HG02870 (cell line): ENCODE measurements around the gene TMED1.
"Not testable (repeated sequence)": the region's sequence is repeated elsewhere in the genome, so short reads cannot be mapped to it uniquely, and the experiment has no call there.

Experiments used
- ATAC-seq: cut with Tn5 transposase; IDR thresholded peaks from one replicate; pipeline ENCODE4 v1.9.1; 2021; ENCODE audit warnings: mild to moderate bottlenecking, moderate library complexity; ENCODE audit not compliant: unreplicated experiment

The TMED1 gene

DNA sequence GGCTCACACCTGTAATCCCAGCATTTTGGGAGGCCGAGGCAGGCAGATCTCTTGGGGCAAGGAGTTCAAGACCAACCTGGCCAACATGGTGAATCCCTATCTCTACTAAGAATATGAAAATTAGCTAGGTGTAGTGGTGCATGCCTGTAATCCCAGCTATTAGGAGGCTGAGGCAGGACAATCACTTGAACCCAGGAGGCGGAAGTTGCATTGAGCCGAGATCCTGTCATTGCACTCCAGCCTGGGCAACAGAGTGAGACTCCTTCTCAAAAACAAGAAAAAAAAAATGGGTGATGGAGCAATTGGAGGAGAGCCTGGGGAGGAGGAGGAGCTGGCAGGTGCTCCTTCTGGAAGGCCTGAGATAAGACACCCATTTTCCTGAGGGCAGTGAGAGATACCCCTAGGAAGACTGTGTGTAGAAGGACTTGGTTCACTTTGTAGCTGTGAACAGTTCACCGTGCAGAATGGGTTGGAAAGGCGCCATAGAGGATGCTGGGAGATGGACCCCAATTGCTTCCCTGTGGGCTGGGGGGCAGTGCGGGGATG lies 26.6 kb upstream of the TMED1 start:
- no peak for ATAC-seq

DNA sequence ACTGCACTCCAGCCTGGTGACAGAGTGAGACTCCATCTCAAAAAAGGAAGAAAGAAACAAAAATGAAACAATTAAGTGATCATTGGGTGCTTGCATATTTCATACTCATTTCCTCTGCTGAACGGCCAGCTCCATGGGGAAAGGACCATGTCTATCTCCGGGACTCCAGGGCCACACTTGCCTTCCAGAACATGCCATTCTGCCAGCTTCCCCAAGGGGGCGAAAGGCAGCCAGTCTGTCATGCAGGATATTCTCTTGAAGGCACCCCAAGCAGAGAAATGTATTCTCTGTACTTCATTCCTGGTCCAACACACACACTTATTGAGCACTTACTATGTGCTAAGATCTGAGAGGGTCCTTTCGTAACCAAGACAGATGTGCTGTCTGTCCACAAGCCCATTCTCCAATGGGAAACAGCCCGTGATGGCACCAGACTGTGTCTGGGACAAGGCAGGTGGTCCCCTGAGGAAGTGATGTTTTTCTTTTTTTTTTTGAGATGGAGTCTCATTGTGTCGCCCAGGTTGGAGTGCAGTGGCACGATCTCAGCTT lies 25.2 kb upstream of the TMED1 start:
- no peak for ATAC-seq

DNA sequence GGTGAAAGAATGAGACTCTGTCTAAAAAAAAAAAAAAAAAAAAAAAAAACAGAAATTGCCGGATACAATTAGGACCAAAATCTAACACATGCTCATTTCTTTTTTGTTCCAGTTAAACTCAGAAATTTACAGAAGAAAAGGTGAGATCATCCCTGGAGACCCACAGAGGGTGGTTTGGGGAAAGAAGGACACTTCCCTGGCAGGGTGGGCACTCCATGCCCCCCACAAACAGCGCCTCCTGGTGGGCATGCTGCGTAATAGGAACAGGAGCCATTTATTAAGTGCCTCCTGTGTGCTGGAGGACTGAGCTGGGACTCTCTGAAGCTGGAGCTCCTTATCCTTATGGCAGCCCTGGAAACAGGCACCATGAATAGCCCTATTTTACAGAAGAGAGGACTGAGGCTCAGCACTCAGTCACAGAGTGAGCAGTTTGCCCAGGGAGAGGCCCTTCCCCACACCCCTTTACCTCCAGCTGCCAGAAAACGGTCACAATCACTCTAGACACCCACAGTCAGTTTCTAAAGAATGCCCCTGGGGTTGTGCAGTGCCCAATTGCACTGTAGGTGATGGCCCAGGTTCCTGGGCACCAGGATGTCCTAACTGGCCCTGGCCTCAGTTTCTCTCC lies 22.3 kb upstream of the TMED1 start:
- no peak for ATAC-seq

DNA sequence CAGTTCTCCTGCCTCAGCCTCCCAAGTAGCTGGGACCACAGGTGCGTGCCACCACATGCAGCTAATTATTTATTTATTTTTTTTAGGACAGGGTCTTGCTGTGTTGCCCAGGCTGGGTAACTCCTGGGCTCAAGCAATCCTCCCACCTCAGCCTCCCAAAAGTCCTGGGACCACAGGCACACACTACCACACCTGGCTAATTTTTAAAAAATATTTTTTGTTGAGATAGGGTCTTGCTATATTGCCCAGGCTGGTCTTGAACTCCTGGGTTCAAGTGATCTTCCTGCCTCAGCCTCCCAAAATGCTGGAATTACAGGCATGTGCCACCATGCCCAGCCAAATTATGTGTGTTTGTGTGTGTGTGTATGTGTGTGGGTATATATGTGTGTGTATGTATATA lies 20.9 kb upstream of the TMED1 start:
- not testable (repeated sequence) for ATAC-seq

DNA sequence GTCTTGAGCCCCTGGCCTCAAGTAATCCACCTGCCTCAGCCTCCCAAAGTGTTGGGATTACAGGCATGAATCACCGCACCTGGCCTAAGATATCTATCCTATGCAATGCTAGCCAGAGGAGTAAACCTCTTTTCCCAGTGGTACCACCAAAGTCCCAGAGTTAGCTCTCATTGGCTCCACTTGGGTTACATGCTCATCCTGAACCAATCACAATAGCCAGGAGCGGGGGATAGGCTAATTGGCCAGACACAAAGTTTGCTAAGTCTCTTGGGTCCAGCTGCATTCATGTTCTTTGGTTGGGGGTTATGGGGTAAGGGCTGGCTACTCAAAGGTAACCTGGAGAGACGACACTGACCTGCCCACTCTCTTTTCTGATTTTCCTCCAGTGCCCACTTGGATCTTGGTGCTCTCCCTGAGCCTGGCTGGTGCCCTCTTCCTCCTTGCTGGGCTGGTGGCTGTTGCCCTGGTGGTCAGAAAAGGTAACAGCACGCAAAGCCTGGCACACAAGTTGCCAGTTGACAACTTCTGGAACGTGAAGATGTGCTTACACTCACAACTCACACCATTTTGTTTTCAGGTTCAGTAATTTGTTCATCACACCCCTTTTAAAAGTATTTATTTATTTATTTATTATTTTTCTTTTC lies 20.0 kb upstream of the TMED1 start:
- no peak for ATAC-seq

DNA sequence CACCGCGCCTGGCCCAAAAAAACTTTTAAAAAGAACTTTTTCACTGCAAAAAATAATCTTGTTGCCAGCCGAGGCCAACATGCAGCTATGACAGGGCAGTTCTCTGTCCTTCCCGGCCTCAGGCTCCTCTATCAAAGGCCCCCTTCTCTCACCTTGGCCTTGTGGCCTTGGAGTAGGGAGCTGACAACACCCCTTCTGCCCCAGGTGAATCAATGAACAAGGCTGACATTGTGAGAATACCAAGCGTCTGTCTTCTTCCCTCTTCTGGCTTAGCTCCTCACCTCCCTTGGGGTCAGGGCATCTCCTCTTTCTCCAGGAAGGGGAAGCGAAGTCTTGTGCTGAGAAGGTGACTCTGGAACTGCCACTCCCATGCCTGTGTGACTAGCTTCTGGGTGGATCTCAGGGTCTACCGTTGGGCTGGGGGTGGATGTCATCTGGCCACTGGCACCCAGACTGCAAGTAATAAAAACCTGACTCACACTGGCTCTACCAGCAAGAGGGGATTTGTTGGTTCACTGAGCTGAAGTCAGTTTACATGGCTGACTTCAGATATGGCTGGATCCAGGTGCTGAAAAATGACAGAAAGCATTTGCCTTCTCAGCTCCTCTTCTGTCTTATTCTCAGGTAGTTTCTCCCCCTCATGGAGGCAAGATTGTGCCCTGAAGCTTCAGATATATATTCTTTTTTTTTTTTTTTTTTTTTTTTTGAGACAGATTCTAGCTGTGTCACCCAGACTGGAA lies 18.5 kb upstream of the TMED1 start:
- ATAC-seq, result no peak

DNA sequence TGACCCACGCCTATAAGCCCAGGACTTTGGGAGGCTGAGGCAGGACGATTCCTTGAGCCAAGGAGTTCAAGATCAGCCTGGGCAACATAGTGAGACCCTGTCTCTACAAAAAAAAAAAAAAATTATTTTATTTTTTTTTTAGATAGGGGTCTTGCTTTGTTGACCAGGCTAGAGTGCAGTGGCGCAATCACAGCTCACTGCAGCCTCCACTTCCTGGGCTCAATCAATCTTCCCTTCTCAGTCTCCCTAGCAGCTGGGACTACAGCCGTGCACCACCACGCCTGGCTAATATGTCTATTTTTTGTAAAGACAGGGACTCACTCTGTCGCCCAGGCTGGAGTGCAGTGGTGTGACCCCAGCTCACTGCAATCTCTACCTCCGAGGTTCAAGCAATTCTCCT lies 16.9 kb upstream of the TMED1 start:
- ATAC-seq, result no peak

DNA sequence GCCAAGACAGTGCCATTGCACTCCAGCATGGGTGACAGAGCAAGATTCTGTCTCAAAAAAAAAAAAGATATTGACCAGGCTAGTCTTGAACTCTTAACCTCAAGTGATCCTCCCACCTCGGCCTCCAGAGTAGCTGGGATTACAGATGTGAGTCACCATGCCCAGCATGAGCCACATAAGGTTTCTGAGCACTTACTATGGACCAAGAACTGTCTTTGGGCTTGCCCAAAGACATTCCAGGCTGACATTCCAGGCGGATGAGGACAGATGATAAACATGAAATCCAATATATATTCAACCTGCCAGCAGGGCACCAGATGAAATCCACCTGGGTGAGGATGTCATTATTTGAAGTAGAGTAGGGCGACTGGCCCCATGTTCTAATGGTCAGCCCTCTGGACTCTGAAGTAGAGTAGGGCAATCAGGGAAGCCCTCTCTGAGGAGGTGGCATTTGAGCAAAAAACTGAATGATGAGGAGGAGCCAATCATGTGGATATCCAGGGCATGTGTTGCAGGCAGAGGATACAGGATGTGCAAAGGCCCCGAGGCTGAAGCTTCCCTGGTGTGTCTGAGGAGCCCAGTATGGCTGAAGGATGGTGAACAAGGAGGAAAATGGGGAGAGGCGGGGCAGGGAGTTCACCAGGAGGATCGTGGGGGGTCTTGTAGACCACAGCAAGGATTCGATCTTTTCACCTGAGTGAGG lies 16.2 kb upstream of the TMED1 start:
- no peak for ATAC-seq

DNA sequence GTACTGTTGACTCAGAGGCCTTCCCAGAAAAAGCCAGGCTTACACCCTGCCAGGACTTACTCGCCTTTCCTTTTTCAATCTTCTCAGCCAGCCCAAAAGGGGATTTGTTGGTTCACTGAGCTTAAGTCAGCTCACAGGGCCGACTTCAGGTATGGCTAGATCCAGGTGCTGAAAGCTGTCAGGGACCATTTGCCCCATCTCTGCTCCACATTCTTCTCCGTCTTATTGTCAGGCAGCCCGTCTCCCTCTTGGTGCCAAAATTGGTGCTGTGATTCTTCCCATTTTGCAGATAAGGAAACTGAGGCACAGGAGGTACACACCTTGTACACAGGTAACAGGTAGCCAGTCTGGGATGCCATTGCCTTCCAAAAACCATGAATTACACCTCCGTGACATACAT lies 14.6 kb upstream of the TMED1 start:
- ATAC-seq, result no peak

DNA sequence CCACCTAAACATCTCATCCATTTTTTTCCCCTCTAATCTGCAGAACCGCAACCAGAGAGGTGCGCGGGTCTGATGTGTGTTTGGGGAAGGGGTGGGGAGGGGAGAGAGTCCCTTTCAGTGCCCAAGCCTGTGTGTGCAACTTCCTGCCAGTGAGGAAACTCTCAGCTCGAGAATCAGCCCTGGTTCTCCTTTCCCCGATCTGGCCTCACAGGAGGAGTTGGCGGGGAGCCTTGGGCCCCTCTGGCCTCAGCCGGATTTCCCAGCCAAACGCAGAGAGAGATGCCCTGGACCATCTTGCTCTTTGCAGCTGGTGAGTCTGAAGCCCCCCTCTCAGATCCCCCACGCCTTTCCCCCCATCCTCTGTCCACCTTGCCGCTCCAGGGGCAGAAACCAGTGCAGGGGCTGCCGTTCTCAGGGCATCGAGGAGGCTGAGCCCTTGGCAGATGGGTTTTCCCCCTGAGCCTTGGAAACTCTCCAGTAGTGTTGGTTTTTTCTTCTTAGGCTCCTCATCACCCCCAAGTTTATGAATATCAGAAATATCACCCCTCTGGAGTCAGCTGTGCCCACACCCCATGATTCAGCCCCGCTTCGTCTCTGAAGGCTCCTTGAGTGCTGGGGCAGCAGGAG lies 12.3 kb upstream of the TMED1 start, which contains the start of gene C19orf38:
Gene C19orf38, plus strand, starts transcription at position 186 of the 627 bp plus-strand sequence. Its CDS starts 94 bp downstream, at position 280.
- no peak for ATAC-seq

DNA sequence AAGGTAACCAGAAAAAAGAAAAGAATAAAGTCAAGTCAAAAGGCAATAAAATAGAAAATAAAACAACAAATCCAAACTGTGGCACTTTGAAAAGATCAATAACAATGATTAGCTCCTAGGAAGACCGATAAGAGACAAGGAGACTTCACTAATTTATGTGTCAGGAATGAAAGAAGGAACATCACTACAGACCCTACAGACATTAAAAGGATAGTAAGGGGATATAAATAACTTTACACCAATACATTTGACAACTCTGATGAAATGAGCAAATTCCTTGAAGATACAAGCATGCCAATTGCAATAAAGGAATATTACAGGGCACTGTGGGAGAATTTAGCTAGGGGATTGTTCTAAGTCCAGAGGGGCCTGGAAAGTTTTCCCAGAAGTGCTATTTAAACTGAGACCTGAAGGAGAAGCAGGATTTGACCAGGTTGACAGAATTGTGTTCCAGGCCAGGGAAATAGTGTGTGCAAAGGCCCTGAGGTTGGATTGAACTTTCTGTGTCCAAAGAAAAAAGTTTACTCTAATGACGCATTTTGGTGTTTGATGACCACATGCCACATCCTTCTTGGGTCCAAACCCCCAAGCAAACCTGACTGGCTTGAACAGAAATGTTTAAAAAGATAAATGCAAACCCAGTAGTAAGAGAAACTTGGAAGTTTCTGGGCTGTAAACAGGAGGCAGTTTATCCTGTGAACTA lies 10.6 kb upstream of the TMED1 start:
- ATAC-seq, result no peak

DNA sequence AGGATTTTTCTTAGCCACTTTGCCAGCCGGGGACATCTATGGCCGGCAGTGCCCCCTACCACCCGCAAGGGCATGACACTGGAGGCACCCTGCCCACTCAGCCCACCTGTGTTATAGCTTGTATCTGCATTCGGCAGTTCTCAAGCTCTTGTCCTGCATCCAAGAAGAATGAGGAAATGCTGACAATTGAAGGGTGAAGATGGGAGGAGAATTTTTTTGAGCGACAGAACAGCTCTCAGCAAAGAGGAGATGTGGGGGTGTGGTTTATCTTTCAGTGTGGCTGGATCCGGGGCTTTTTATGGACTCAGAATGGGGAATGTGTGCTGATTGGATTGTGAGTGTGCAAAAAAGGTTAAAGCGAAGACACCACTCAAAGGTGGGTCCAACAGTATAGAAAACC lies 6.8 kb upstream of the TMED1 start:
- ATAC-seq, result no peak

DNA sequence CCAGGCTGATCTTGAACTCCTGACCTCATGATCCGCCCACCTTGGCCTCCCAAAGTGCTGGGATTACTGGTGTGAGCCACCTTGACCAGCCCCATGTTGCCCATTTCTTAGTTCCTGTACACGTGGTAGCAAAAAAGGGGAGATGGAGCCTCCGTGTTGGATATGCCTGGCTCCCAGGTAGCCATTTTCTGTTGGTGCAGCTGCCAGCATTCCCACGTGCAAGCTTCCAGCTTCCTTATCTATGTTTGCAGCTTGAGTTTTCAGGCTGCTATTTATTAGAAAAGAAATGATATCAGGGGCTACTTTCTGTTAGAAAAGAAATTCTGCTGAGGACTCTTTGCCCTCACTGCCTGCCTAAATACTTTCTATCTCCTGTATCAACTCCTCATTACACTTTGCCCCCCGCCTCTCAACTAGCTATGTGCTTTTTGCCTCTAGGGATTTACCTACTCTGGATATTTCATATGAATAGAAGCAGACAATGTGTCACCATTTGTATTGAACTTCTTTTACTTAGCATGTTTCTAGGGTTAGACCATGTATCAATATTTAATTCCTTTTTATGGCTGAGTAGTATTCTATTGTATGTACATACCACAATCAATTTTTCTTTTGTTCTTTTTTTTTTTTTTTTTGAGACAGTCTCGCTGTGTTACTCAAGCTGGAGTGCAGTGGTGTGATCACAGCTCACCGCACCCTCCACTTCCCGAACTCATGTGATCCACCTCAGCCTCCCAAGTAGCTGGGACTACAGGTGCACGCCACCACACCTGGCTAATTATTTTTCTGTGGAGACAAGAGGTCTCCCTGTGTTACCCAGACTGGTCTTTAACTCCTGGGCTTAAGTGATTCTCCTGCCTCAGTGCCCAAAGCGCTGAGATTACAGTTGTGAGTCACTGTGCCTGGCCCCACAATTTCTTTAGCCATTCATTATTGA lies 3.4 kb upstream of the TMED1 start:
- no peak for ATAC-seq

DNA sequence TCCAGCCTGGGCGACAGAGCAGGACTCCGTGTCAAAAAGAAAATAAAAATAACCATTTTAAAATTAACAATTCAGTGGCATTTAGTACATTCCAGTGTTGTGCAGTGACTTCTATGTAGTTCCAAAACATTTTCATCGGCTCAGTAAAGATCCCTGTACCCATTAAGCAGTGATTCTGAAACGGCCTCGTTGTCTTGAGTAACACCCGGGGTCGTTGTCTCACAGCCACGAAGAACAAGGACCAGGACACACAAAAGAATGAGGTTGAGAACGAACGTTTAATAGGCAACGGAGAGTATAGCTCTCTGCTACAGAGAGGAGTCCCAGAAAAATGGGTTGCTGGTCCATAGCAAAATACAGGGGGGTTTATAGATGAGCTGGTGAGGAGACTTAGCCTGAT lies 2.4 kb upstream of the TMED1 start:
- no peak for ATAC-seq

DNA sequence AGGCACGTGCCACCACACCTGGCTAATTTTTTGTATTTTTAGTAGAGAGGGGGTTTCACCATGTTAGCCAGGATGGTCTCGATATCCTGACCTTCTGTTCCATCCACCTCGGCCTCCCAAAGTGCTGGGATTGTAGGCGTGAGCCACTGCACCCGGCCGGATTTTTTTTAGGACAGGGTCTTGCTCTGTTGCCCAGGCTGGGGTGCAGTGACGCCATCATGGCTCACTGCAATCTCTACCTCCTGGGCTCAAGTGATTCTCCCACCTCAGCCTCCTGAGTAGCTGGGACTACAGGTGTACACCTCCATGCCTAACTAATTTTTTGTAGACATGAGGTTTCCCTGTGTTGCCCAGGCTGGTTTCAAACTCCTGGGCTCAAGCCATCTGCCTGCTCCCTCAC lies 1.6 kb upstream of the TMED1 start:
- not testable (repeated sequence) for ATAC-seq

DNA sequence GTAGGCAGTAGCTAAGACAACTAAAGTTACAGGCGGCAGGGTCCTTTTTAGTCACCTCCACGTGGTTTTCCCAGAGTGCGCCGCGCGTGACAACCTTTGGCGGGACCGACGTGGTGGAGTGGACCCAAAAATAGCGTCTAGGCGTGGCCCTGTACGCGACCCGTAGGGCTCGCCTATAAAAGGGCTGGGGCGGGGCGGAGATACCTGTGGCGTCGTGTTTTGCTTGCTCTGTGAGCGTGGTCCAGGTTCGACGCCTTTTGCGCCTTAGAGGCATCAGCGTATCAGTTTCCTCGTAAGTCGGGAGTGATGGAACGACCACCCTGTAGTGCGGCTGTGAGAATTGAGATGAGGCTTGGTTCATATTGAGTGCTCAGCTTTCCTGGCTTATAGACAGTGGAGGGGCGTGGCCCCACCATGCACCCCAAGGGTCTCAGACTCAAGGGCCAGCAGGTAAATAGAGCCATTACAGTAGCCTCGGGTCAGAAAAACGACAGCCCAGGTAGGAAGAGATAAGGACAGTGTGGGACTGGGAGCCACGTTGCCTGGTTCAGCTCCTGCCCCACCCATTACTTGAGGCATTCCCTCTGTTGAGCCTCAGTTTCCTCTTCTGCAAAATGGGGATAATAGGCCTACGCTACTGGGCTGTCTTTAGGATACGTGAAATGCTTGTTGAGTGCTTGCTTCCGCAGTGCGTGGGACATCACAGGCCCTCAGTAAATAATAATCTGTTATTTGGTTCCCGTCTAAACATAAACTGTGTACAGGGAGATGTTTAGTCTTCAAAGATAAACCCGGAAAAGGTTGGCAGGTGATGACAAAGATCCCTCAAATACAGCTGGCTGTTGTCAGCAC lies 693 bp upstream of the TMED1 start:
- ATAC-seq, result no peak

DNA sequence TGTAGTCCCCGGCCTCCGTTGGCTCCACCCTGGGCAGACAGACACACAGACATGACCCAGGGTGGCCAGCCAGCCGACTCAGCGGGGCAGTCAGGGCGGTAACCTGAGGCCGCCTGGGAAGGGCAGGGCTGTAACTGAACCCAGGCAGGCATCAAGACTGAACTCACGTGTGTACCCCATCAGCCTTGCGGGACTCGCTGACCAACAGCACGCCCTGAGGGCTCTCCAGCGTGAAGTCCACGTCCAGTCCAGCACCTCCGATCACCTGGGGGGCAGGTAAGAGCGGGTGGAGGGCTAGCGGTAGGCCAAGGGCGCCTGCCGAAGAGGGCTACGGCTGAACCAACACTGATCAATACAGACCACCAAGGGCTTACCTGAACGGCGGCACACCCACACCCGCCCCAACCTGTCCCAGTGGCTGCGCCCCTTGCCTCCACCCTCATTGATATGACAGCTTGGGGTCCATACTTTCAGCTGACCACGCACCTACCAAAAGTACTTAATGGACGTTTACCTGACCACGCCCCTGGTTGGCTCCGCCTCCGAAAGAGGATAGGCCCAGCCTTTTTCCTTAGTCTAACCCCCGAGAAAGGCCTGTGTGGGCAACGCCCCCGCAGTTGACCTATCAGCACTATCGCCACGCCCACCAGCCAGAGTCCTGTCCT lies 791 bp downstream of the TMED1 start:
- ATAC-seq, result no peak
